ENCODE measurements around the gene PPIP5K1. TPM values are rescaled to one million over a fixed set of nuclear protein-coding genes. Genes with fewer than 3 reads are reported as not detected.

PPIP5K1 gene
- total and polyA plus RNA-seq, 9 of the 15 experiments (the other 6 are each of a cell fraction or from before 2014, with no cell fraction given), result 2.5 to 74.6 (median 35.1) TPM

GRCh38 chr15:43511012-43511885 lies 78.8 kb downstream of the PPIP5K1 start (continued):
- TF ChIP-seq ATF3 (IDR thresholded peaks at IDR 0.05) (no peak), ATF3 (CRISPR knock-in tag; conservative IDR thresholded peaks at IDR 0.05) (0 out of 2 replicates have a peak, but pooled peaks have one; percentile 41), BCLAF1 (IDR thresholded peaks at IDR 0.05; ENCODE audit: borderline replicate concordance in 1 of 2, control insufficient read depth in 1 of 2, low read depth in 2 of 2, low read length in 1 of 2) (no peak), KAT8 (IDR thresholded peaks at IDR 0.05; ENCODE audit: low read depth) (no peak), NFYB (IDR thresholded peaks at IDR 0.05; ENCODE audit: extremely low read depth, insufficient read length) (no peak), CREB3L1 (IDR thresholded peaks at IDR 0.05; ENCODE audit: borderline replicate concordance, low read depth) (no peak), POLR2A (conservative IDR thresholded peaks at IDR 0.05) (no peak), MBD2 (IDR thresholded peaks at IDR 0.05; ENCODE audit: borderline replicate concordance, low read depth) (no peak), ZNF408 (CRISPR knock-in tag; IDR thresholded peaks at IDR 0.05; ENCODE audit: low read depth) (no peak), GATAD2A (IDR thresholded peaks at IDR 0.05) (no peak), FOXP4 (CRISPR knock-in tag; IDR thresholded peaks at IDR 0.05; ENCODE audit: borderline replicate concordance) (0 out of 2 replicates have a peak, but pooled peaks have one; percentile 15), SAFB2 (IDR thresholded peaks at IDR 0.05; ENCODE audit: borderline replicate concordance, low read depth, low read length, severe bottlenecking) (no peak), PREB (CRISPR knock-in tag; IDR thresholded peaks at IDR 0.05) (no peak), ZSCAN29 (IDR thresholded peaks at IDR 0.05) (no peak), HMG20B (CRISPR knock-in tag; IDR thresholded peaks at IDR 0.05) (no peak), SNIP1 (IDR thresholded peaks at IDR 0.05; ENCODE audit: low read depth) (no peak), ETS1 (conservative IDR thresholded peaks at IDR 0.05; ENCODE audit: control insufficient read depth, low read depth, low read length) (no peak)

Measured in K562 (cell line).